Measurements from ENCODE around the gene RHBDL2. TPM values are rescaled to one million over a fixed set of nuclear protein-coding genes. Genes with fewer than 3 reads are reported as not detected.

RHBDL2 gene
- total and polyA plus RNA-seq, 2 donors (not counting 3 experiments of a cell fraction or from before 2014, with no cell fraction given), result 0.06 to 1.4 TPM

DNA sequence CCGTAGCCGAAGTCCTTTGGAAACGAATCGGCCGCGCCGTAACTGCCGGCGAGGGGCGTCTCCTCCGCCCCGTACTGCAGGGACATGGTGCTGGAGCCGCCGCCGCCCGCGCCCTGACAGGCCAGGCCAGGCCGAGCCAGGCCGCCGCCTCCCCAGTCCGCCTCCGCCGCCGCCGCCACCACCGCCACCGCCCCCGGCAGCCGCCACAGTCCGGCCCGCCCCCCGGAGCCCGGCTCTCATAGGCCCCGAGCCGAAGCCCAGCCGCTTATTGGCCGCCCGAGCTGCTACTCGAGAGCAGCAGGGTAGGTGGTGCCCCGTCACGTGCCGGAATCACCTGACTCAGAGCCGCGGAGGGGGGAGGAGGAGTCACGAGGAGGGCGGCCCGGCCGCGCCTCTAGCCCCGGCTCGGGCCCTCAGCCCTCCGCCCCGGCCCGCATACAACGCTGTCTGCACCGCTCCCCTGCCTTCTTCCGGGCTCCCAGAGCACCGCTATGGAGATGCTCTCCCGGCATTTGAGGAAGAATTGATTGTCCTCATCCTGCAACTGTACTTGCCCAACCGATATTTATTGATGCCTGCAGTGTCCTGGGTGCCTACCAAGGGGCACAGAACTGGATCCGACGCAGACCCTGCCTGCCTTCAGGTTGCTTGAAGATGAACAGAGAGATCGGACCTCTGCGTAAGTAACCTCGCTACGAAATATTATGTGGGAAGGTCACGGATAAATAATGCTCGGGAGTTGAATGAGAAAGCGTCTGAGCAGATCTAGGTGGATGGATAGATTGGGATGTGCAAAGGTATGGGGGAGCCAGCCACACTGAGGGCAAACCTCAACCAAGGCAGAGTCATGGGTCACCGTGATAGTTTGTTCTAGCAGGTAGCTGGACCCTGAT is 81.8 kb downstream of the RHBDL2 start, which contains the start of gene RRAGC:
Gene RRAGC, minus strand, starts transcription at position 212 of the 893 bp plus-strand sequence. Its CDS starts 126 bp downstream, at position 86.
- intact Hi-C loops (cut with micrococcal nuclease), result loop anchor here (1.0 to 10.0 kb wide), 6 partner anchors 13 to 715 kb away; partner anchors contain the start of genes AKIRIN1, MACF1, MYCBP and NDUFS5
- peak within 1 kb of the TSS; percentile 90 for H2AFZ ChIP-seq (ENCODE audit: low read depth, low read length)
- H3K9me1 ChIP-seq (replicated peaks; ENCODE audit: control insufficient read depth, extremely low read depth, insufficient read depth, low read length), result no peaks in the 10 kb centered on the region
- CTCF ChIA-PET, result interaction anchor here (1.0 to 1.2 kb wide), 2 partner anchors 14 to 233 kb away, joined by 3 to 4 read pairs; no protein-coding TSS in a partner anchor
- H3K27me3 ChIP-seq (ENCODE audit: control insufficient read depth in 2 of 2, insufficient read depth in 2 of 2, low read length in 2 of 2), result no peaks in the 10 kb centered on the region
- FAIRE-seq (peak; percentile 76), DNase-seq (ENCODE audit: low read depth, low spot score) (peak; percentile 97)
- no peaks in the 10 kb centered on the region for H4K20me1 ChIP-seq (replicated peaks; ENCODE audit: control insufficient read depth, extremely low read depth, insufficient read depth, low read length)
- no peaks in the 10 kb centered on the region for H3K9me3 ChIP-seq (replicated peaks; ENCODE audit: control insufficient read depth, insufficient read depth, low read length)
- no peak for TF ChIP-seq EZH2 (IDR thresholded peaks at IDR 0.05; ENCODE audit: borderline replicate concordance, low read depth, low read length, severe bottlenecking)
- TF ChIP-seq POLR2AphosphoS5 (IDR thresholded peaks at IDR 0.05; ENCODE audit: insufficient read depth, low read depth, low read length), result peak; percentile 92
- peak; percentile 27 for TF ChIP-seq FOS (IDR thresholded peaks at IDR 0.05; ENCODE audit: borderline replicate concordance, insufficient read depth, low read length)
- TF ChIP-seq, protein P1, sequence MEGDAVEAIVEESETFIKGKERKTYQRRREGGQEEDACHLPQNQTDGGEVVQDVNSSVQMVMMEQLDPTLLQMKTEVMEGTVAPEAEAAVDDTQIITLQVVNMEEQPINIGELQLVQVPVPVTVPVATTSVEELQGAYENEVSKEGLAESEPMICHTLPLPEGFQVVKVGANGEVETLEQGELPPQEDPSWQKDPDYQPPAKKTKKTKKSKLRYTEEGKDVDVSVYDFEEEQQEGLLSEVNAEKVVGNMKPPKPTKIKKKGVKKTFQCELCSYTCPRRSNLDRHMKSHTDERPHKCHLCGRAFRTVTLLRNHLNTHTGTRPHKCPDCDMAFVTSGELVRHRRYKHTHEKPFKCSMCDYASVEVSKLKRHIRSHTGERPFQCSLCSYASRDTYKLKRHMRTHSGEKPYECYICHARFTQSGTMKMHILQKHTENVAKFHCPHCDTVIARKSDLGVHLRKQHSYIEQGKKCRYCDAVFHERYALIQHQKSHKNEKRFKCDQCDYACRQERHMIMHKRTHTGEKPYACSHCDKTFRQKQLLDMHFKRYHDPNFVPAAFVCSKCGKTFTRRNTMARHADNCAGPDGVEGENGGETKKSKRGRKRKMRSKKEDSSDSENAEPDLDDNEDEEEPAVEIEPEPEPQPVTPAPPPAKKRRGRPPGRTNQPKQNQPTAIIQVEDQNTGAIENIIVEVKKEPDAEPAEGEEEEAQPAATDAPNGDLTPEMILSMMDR (IDR thresholded peaks at IDR 0.05; ENCODE audit: extremely low read depth in 1 of 2, insufficient read depth in 1 of 2, low read depth in 1 of 2, low read length in 2 of 2), result no peak
- TF ChIP-seq JUN (IDR thresholded peaks at IDR 0.05; ENCODE audit: borderline replicate concordance, insufficient read depth, insufficient read length, low read depth), result no peak
- TF ChIP-seq POLR2A (IDR thresholded peaks at IDR 0.05; ENCODE audit: low read depth, low read length), result peak; percentile 57
- TF ChIP-seq MYC (IDR thresholded peaks at IDR 0.05; ENCODE audit: low read depth, low read length), result peak; percentile 24
- TF ChIP-seq, protein P2, sequence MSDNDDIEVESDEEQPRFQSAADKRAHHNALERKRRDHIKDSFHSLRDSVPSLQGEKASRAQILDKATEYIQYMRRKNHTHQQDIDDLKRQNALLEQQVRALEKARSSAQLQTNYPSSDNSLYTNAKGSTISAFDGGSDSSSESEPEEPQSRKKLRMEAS (IDR thresholded peaks at IDR 0.05; ENCODE audit: insufficient read depth, insufficient read length), result peak; percentile 98
- TF ChIP-seq GATA2 (IDR thresholded peaks at IDR 0.05; ENCODE audit: insufficient read depth, insufficient read length, low read depth, low read length), result no peak
- H3K79me2 ChIP-seq (ENCODE audit: control insufficient read depth, insufficient read depth, low read length), result peaks cover 19% of the 10 kb centered on the region
- peak within 1 kb of the TSS; percentile 36 for H3K27ac ChIP-seq (ENCODE audit: insufficient read depth, low read depth, low read length)
- POLR2A ChIA-PET, result no interaction called here
- dilution Hi-C loops (cut with MboI; ENCODE audit: extremely low pct_ligation_motif_present, low sequenced_read_pairs), result no loop called here
- TSS peak; percentile 59 for BruUV-seq (replicated peaks)
- H3K4me2 ChIP-seq (ENCODE audit: insufficient read depth, low read length), result peak within 1 kb of the TSS; percentile 79
- H3K36me3 ChIP-seq (ENCODE audit: control insufficient read depth in 2 of 2, extremely low read depth in 1 of 2, insufficient read depth in 2 of 2, low read length in 2 of 2), result peaks cover 7 to 14% of the 10 kb centered on the region in 2 experiments
- peaks cover 5% of the 10 kb centered on the region for H3K4me1 ChIP-seq (ENCODE audit: control insufficient read depth, extremely low read depth, insufficient read depth, low read length)
- H3K9ac ChIP-seq (replicated peaks; ENCODE audit: extremely low read depth, insufficient read depth, low read length), result peak within 1 kb of the TSS; percentile 73
- peak within 1 kb of the TSS; percentile 74 to 88 (median 87) for H3K4me3 ChIP-seq (replicated peaks in 1 of 3; ENCODE audit: insufficient read depth in 1 of 3, low read depth in 1 of 3, low read length in 3 of 3)
